Uterus (tissue), 2 donors: Measurements from ENCODE around the gene MVK.

Source experiments
- CTCF ChIP-seq, 4 experiments: fragments of 200-600 bp in 2 of 4; fragments of 450-650 bp in 2 of 4; sonication (generic) in 2 of 4; IDR thresholded peaks; one replicate each; pipeline ENCODE4 v1.5.1; 2016 to 2019; ENCODE audit warnings: antibody characterized with exemption in 4 of 4, mild to moderate bottlenecking in 2 of 4, moderate library complexity in 1 of 4
- POLR2A ChIP-seq, 2 donors: fragments of 450-650 bp; IDR thresholded peaks; one replicate each; pipeline ENCODE4 v1.6.1; 2016; ENCODE audit warnings: antibody characterized with exemption in 2 of 2, mild to moderate bottlenecking in 1 of 2, moderate library complexity in 1 of 2

GRCh38 chr12:109563291-109564284 lies 10.0 kb upstream of the MVK start:
- TF ChIP-seq POLR2A (IDR thresholded peaks at IDR 0.05), result no peak
- TF ChIP-seq CTCF (IDR thresholded peaks at IDR 0.05), result no peak
